Activated CD4-positive, alpha-beta T cell treated with anti-CD3 and anti-CD28 coated beads for 4 hours (primary cell): ENCODE data around the gene CNTN5.
"Not testable (repeated sequence)": the region's sequence is repeated elsewhere in the genome, so short reads cannot be mapped to it uniquely, and the experiment has no call there.

Experiments used
- DNase-seq, 2 donors: peaks; one replicate each; pipeline ENCODE4 v3.0.0-alpha.2; 2020

Gene CNTN5

DNA sequence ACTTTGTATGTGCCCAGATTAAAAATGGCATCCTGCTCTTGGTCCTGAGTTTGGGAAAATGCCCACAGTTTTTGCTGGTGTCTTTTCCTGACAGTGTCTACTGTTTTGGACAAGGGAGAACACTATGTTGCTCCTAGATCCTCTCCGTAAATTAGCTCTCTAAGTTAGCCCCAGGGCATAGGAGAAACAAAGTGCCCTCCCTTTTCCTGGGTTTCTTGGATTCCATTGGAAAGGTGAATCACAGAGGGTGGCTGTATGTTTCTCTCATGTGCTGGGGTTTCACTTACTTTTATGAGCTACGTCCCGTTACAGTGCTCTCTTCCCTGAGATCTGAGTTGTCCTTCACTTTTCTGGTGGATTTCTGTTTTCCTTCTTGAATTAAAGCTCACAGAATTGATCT is 782.8 kb downstream of the CNTN5 start:
- no peak for DNase-seq

GRCh38 chr11:99812516-99812915 is 791.8 kb downstream of the CNTN5 start:
- DNase-seq, result no peak

DNA sequence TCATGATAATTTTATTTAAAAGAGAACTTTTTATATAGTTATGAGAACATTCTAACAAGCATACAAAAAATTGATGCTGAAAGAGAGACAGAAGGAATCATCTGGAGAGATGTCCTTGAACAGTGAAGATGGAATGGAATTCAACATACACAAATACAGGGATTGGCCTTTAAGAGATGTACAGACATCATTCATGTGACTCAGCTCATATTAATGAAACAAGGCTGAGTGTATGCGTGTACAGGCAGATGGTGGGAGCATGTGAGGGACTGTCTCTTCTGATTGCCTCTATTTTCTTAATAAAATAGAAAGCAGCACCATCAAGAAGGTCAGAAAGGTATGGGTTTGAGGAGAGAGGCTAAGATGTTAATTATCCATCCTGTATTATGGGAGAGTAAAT is 793.3 kb downstream of the CNTN5 start:
- no peak for DNase-seq

DNA sequence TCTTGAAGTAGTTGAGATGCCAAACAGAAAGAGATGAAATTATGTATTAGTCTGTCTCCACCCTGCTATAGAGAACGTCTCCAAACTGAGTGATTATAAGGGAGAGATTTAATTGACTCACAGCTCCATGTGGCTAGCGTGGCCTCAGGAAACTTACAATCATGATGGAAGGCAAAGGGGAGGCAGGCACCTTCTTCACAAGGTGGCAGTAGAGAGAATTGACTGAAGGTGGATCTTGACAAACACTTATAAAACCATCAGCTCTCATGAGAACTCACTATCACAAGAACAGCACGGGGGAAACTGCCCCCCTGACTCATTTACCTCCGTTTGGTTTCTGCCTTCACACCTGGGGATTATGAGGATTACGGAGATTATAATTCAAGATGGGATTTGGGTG is 794.0 kb downstream of the CNTN5 start:
- DNase-seq, result no peak

DNA sequence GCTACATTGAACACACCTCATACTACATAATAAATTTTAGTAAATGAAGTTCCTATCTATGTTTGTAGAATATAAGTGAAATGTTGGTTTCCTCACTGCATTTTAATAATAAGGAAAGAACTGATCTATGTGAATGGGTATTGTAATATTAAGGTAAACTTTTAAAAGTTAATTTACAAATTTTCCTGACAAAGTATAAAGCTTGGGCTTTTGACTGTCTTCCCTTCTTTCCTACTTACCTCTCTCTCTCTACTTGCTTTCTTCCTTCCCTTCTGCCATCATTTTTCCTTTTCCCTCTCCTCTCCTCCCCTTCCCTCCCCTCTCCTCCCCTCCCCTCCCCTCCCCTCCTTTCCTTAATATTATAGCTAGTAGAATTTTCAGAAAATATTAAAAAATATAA is 798.2 kb downstream of the CNTN5 start:
- no peak for DNase-seq

DNA sequence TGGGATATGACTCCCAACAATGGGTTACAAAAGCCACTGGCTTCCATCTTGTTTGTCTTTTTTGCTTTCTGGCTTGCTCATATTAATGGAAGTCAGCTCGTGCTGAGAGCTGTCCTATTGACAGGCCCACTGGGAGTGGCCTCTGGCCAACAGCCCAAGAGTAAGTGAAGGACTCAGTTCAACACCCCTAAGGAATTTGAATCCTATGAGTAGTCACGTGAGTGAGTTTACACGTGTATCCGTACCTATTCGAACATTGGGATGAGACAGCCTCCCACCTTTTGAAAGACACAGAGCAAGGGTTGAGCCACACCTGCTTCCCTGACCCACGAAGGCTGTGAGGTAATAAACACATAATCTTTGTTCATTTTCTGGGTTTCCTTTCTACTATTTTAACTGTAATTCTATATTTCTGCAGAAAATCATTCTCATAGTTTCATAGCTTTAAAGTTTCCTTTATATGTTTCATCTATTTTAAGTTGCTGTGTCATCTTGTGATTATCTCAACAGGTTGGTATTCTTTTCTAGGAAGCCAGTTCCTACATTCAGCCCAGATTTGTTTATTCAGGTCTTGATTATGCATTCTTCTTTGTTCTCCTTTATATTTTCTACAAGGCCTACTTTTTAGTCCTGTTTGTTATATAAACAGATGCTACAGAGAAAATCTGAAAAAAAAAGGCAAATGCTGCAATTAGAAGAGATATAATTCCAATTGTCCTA is 802.3 kb downstream of the CNTN5 start:
- DNase-seq, result no peak

DNA sequence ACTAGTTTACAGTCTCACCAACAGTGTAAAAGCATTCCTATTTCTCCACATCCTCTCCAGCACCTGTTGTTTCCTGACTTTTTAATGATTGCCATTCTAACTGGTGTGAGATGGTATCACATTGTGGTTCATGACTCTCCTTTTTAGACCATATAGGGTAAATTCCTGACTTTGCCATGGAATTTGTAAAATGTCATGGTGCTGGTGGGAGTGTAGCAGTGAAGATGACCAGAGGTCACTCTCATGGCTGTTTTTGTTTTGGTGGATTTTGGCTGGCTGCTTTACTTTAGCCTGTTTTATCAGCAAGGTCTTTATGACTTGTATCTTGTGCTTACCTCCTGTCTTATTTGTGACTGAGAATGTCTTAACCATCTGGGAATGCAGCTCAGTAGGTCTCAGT is 816.0 kb downstream of the CNTN5 start:
- not testable (repeated sequence) for DNase-seq

GRCh38 chr11:99841885-99842284 is 821.1 kb downstream of the CNTN5 start:
- no peak for DNase-seq

DNA sequence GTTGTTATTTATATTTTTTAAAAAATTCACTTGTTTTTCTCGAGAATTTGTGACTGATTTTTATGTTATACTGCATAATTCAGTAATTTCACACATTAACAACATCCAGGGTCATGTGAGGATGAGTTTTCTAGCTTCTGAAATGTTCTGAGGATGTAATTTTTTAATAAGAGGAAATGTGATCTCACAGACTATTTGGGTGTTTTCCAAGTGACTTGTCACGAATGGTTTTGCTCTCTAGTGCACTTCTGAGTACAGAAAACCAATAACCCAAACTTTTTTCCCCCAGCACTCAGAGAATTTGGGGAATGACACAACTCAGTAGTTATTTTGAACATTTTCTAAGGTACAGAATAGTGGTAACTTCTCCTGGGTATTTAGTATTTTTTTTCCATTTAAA is 845.2 kb downstream of the CNTN5 start:
- no peak for DNase-seq

DNA sequence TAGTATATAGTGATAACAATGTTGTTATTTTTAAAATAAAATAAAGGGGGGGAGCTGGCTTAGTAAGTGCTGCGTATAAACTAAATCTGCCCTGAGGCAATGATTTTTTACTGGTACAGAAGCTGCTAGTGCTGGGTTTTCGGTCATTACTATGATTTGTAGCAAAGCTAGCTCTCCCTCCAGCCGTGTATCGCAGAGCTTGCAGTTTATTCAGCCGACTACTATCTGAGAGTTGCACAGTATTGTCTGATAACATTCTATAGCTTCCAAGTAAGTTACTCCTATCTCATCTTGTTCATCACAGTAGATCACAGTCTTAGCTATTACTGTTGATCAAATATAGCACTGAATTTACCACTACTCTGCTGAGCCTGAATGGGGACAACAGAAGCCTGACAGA is 860.9 kb downstream of the CNTN5 start:
- DNase-seq, result no peak

- DNase-seq, result no peak
Observed at GRCh38 chr11:99884750-99885149, 864.0 kb downstream of the CNTN5 start.

DNA sequence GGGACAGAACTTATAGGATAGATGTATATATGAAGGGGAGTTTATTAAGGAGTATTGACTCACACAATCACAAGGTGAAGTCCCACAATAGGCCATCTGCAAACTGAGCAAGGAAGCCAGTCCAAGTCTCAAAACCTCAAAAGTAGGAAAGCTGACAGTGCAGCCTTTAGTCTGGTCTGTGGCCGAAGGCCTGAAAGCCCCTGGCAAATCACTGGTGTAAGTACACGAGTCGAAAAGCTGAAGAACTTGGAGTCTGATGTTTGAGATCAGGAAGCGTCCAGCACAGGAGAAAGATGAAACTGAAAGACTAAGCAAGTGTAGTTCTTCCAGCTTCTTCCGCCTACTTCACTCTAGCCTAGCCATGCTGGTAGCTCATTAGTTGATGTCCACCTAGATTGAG is 866.7 kb downstream of the CNTN5 start:
- DNase-seq, result no peak

- no peak for DNase-seq
Observed at GRCh38 chr11:99893811-99894210, 873.1 kb downstream of the CNTN5 start.

DNA sequence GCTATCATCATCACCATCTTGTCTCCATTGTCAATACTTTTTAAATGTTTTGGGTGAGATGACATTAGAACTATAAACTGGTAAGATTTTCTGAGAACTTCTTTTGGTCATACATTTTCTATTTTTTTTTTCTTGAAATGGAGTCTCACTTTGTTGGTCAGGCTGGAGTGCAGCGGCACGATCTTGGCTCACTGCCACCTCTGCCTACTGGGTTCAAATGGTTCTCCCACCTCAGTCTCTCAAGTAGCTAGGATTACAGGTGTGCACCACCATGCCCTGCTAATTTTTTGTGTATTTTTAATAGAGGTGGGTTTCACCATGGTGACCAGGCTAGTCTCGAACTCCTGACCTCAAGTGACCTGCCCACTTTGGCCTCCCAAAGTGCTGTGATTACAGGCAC is 880.4 kb downstream of the CNTN5 start:
- no peak for DNase-seq

DNA sequence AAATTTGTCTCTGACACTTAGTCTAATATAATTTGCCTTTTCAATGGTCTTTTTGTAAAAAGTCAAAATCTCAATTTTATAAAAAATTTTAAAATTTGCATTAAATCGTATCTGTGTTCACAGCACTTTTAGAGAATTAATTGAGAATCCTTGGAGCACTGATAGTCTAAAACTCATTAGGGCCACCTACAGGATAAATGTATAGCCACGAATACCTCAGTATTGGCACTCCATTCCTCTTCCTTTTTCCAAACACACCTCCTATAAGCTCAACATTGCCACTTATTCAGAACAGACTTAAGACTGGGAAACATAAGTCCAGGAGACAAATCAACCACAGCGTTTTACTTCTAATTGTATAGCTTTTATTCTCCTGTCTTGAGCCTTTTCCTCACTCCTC is 890.4 kb downstream of the CNTN5 start:
- no peak for DNase-seq

DNA sequence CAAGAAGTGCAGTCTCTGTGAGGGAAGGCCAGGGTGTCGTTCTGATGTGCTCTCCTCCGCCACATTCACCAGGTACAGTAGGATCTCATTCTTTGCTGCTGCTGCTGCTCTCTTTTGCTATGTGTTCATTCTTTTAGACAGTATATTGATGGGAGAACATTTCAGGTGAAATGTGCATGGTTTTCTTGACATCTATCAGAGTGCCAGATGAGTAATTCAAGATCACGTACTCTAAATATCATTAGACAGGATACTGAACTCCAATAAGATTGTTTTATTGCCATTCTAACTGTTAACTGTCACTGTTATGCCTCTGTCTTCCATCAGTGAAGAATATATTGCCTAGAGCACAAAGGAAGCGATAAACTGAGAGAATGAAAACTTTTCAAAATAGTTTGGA is 895.3 kb downstream of the CNTN5 start:
- DNase-seq, result no peak

DNA sequence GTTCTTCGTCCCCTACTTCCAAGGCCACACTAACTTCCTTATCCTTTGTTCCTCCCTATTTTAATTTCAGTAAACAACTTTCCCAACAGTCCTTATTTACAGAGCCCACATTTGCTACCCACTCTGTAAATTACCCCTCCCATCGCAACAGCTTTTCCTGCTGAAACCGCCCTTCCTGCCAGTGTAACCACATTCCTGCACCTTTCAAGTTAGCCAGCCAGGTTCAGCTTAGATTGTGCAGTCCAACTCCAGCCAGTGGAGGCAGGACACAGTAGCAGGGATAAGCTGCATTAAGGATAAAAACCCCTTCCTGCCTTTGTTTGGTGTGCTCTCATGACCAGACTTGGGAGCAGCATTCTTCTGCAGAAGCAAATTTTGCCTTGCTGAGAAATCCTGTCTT is 898.0 kb downstream of the CNTN5 start:
- DNase-seq, result no peak

DNA sequence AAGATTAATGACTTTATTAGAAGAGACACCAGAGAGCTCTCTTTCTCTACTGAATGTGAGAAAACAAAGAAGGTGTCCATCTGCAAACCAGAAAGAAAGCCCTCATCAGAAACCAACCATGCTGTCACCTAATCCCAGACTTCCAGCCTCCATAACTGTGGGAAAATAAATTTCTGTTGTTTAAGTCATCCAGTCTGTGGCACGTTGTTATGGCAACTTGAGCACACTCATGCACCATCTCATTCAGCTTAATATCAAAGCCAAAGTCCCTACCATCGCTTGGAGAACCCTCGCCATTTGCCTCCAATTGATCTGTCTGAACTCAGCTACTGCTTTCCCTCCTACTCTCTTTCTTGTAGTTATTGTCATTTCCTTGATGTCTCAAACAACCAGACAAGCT is 900.2 kb downstream of the CNTN5 start:
- DNase-seq, result no peak

DNA sequence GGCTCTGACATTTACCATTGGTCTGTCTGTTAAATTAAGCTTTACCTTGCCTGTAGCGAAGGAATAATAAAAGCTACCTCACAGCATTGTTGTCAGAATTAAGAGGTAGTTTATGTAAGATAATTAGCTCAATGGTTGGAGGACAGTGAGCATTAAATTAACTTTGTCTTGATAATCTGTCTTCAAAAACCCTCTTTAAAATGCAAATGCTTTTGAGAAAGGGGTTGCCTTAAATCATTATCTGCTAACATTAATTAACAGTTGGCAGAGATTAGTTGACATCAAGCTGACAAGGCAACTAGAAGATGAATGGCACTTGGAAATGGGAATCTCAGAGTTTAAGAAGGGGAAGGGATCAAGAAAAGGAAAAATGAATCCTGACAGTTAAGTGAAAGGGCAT is 905.2 kb downstream of the CNTN5 start:
- DNase-seq, result no peak

GRCh38 chr11:99932684-99933083 is 911.9 kb downstream of the CNTN5 start:
- no peak for DNase-seq

GRCh38 chr11:99934008-99934407 is 913.3 kb downstream of the CNTN5 start:
- DNase-seq, result no peak

GRCh38 chr11:99937330-99937729 is 916.6 kb downstream of the CNTN5 start:
- no peak for DNase-seq

GRCh38 chr11:99952816-99953215 is 932.1 kb downstream of the CNTN5 start:
- no peak for DNase-seq

- no peak for DNase-seq
Observed at GRCh38 chr11:99960536-99960935, 939.8 kb downstream of the CNTN5 start.

- DNase-seq, result no peak
Observed at GRCh38 chr11:99968336-99968735, 947.6 kb downstream of the CNTN5 start.

DNA sequence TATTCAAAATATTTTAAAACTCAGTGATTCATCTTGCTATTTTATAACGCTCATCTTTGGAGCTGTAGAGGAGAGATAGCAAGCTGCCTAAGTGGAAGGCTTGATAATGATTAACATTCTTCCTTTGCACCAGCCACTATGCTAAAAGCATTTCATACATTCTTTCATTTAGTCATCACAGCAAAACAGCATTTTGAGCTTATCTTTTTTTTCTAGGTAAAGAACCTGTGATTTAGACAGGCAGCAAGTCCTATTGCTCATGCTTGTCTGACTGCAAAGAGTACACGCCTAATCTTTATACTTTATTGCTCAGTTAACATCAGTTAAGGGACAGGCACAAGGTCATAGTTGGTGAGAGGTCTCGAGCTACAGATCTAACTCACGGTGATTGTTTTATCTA is 953.2 kb downstream of the CNTN5 start:
- DNase-seq, result no peak
